Brain microvascular endothelial cell (primary cell): ENCODE results near the gene AVL9.

Source experiments
- DNase-seq: peaks from one replicate; pipeline ENCODE4 v3.0.0-alpha.2; 2020
- H3K27ac ChIP-seq: fragments of 250-450 bp; sonication (Bioruptor Pico); 2 replicates; pipeline ENCODE4 v1.5.1; 2020; ENCODE audit warnings: mild to moderate bottlenecking, moderate library complexity
- H3K27me3 ChIP-seq: fragments of 250-450 bp; sonication (Bioruptor Pico); replicated peaks from 2 replicates; pipeline ENCODE4 v1.5.1; 2020; ENCODE audit warnings: mild to moderate bottlenecking
- H3K36me3 ChIP-seq: fragments of 250-450 bp; sonication (Bioruptor Pico); replicated peaks from 2 replicates; pipeline ENCODE4 v1.5.1; 2020; ENCODE audit warnings: mild to moderate bottlenecking
- H3K4me3 ChIP-seq: 2 replicates; pipeline ENCODE4 v1.5.1; 2011; ENCODE audit warnings: low read depth, mild to moderate bottlenecking, control low read depth, low read length, moderate library complexity
- CTCF ChIP-seq: IDR thresholded peaks from 2 replicates; pipeline ENCODE4 v1.5.1; 2011; ENCODE audit warnings: low read depth, mild to moderate bottlenecking, moderate library complexity, low read length, control low read depth, inconsistent platforms; ENCODE audit errors: missing control alignments
- in situ Hi-C: cut with HindIII; loops from 2 replicates; pipeline ENCODE4 v1.10.0; 2017; ENCODE audit warnings: low sequenced_read_pairs, low pct_ligation_motif_present

Gene AVL9

GRCh38 chr7:32539366-32539765 lies 44.1 kb downstream of the AVL9 start:
- Histone ChIP-seq H3K27ac (no peak overlapping the region), H3K4me3 (no peak overlapping the region), H3K36me3 (peaks cover 5% of the 10 kb centered on the region), H3K27me3 (no peaks in the 10 kb centered on the region)
- DNase-seq, result no peak
- no peak for TF ChIP-seq CTCF
- in situ Hi-C loops, result no loop called here

- no peak for TF ChIP-seq CTCF
- Histone ChIP-seq H3K36me3 (peaks cover 5% of the 10 kb centered on the region), H3K27me3 (no peaks in the 10 kb centered on the region), H3K4me3 (no peak overlapping the region), H3K27ac (no peak overlapping the region)
- in situ Hi-C loops, result no loop called here
- DNase-seq, result no peak
These were observed 44.7 kb downstream of the AVL9 start for GRCh38 chr7:32539919-32540531.

- Histone ChIP-seq H3K27me3 (no peaks in the 10 kb centered on the region), H3K36me3 (peaks cover 7% of the 10 kb centered on the region), H3K4me3 (no peak overlapping the region), H3K27ac (no peak overlapping the region)
- in situ Hi-C loops, result no loop called here
- TF ChIP-seq CTCF, result no peak
- DNase-seq, result no peak
These were observed 47.3 kb downstream of the AVL9 start for GRCh38 chr7:32542595-32542994.

- Histone ChIP-seq H3K27ac (no peak overlapping the region), H3K27me3 (no peaks in the 10 kb centered on the region), H3K36me3 (peaks cover 28% of the 10 kb centered on the region), H3K4me3 (no peak overlapping the region)
- DNase-seq, result no peak
- in situ Hi-C loops, result no loop called here
- TF ChIP-seq CTCF, result no peak
These were observed 64.2 kb downstream of the AVL9 start for GRCh38 chr7:32559480-32559879.

GRCh38 chr7:32560075-32560474 lies 64.8 kb downstream of the AVL9 start:
- no peak for DNase-seq
- no peak for TF ChIP-seq CTCF
- Histone ChIP-seq H3K36me3 (peaks cover 24% of the 10 kb centered on the region), H3K27me3 (no peaks in the 10 kb centered on the region), H3K27ac (no peak overlapping the region), H3K4me3 (no peak overlapping the region)
- in situ Hi-C loops, result no loop called here

GRCh38 chr7:32561613-32562012 lies 66.3 kb downstream of the AVL9 start:
- DNase-seq, result no peak
- Histone ChIP-seq H3K27ac (no peak overlapping the region), H3K27me3 (no peaks in the 10 kb centered on the region), H3K36me3 (peaks cover 19% of the 10 kb centered on the region), H3K4me3 (no peak overlapping the region)
- in situ Hi-C loops, result no loop called here
- no peak for TF ChIP-seq CTCF
